HPDE6-E6E7 (cell line): Measurements from ENCODE around the gene WIPF1.

ENCODE experiments used
- DNase-seq: peaks from one replicate; pipeline ENCODE4 v3.0.0; 2011; ENCODE audit warnings: missing footprints; ENCODE audit errors: extremely low spot score

The WIPF1 gene

GRCh38 chr2:174623106-174623637 lies 25.6 kb upstream of the WIPF1 start:
- no peak for DNase-seq

DNA sequence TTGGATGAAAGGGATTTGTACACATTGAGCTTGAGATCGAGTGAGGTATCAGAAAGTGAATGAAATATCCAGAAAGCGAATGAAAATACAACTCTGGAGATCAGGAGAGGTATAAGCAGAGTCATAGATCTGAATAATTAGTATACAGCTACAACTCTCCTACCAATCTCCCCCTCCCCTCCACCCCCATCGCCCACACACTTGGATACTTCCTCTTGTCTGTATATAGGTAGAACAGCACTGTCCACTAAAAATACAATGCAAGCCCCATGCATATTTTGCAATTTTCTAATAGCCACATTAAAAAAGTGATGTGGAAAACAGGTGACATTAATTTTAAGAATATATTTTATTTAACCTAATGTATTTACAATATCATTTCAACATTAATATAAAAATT lies 23.7 kb upstream of the WIPF1 start:
- no peak for DNase-seq

GRCh38 chr2:174618179-174618578 lies 20.6 kb upstream of the WIPF1 start:
- DNase-seq = no peak

DNA sequence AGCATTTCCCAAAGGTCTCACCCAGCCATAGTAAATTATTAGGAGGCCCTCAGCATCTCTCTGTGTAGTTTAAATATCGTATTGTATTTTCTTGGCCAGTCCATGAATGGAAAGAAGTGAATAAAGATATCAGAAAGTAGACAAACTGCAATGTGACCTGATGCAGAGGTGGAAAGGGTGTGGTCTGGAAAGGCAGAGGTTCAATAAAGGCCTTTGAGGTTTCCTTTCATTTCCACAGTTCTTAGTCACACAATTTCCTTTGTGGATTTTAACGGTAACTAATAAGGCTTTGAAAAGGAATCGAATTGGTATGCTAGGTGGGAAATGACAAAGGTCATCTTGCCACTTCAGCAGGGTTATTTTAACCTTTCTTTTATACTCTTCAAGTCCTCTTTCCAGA lies 20.1 kb upstream of the WIPF1 start:
- DNase-seq = no peak

GRCh38 chr2:174617120-174617519 lies 19.5 kb upstream of the WIPF1 start:
- no peak for DNase-seq

DNA sequence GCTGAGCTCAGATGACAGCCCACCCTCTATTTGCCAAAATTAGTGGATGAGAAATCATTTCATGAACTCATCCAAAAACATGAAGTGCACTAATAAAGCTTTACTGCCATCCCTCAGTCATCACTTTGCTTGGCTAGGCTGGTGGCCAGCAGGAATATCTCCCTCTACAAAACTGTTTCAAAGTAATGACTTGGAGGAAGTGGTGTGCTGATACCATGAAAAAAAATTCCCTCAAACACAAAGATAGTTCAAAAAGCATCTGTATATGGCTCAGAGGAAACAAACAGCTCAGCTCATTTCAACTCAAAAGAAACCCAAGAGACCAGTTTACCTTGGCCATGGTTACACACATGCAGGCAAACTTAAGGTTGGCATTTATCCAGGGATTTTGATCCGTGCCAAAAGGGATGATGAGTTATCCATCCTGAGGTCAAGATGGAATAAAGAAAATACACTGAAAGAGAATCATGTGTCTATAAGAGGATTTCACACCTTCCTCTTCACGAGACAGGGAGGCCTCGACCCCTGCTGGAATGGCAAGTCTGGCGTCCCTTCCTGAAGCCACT lies 18.4 kb upstream of the WIPF1 start:
- DNase-seq = no peak

GRCh38 chr2:174614261-174614660 lies 16.7 kb upstream of the WIPF1 start:
- peak; percentile 42 for DNase-seq

GRCh38 chr2:174613531-174613930 lies 15.9 kb upstream of the WIPF1 start:
- DNase-seq = no peak

- no peak for DNase-seq
Measured at GRCh38 chr2:174612970-174613369, 15.4 kb upstream of the WIPF1 start.

DNA sequence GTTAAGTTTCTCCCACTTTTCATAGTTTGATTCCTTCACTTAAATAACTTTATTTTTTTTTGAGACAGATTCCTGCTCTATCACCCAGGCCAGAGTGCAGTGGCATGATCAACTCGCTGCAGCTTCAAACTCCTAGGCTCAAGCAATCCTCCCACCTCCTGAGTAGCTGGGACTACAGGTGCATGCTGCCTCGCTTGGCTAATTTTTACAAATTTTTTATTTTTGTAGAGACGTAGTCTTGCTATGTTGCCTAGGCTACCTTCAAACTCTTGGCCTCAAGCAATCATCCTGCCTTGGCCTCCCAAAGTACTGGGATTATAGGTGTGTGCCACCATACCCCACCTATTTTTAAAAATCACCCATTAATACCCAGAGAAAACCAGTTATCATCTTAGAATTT lies 14.2 kb upstream of the WIPF1 start:
- no peak for DNase-seq

DNA sequence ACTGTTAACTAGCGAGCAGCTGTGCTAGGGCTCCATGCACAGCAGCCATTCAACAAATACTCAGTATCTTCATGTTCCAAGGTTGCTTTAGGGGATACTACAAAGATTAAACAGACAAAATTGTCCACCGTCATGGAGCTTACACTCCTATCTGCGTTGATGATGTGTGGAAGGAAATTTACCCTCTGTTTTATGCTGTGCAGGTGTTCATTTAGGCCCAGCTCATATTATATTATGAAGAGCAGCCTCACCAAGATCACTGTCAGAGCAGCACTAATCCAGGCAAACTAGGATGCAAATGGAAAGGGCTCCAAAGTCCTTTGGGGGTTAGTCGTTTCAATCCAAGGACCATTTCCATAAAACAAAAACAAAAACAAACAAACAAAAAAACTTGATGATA lies 13.4 kb upstream of the WIPF1 start:
- no peak for DNase-seq

- DNase-seq = no peak
Measured at GRCh38 chr2:174610243-174610995, 12.8 kb upstream of the WIPF1 start.

GRCh38 chr2:174609261-174609660 lies 11.7 kb upstream of the WIPF1 start:
- DNase-seq = no peak

GRCh38 chr2:174608866-174609214 lies 11.2 kb upstream of the WIPF1 start:
- no peak for DNase-seq

DNA sequence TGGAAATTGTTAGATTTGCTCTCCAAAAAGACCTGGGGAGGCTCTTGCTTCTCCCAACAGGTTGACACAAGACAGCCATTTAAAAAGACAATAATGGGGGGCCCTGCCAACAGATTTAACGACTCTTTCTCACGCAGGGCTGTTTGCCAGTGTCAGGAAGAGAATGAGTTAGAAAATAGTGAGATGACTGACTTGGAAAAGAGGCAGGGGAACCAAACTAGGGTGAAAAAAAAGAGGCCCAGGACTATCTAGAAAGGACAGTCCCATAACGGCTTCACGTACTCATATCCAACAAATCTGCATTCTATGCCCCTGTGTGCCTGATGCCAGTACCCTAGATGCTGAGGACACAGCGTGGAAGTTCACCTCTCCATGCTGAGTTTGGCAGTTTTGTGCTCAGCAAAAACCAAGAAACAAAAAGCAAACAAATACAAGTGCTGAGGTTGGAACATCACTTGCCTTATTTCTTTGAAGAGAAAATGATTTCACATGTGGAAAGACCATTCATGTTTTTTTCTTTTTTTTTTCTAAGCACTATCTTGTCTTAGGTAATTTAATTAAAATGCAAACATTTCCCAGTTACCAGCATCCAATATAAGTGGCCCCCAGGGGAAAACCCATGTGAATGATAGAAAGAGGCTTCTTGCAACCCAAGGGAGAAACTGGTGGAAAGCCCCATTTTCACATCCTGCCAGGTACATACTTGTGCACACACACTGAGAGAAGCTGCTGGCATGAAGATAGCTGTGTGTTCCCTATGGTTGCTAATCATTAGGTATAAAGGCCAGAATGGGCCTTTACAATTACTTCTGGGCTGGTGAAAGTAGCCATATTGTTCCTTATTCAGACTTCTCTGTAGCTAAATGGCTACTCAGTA lies 10.6 kb upstream of the WIPF1 start:
- no peak for DNase-seq

DNA sequence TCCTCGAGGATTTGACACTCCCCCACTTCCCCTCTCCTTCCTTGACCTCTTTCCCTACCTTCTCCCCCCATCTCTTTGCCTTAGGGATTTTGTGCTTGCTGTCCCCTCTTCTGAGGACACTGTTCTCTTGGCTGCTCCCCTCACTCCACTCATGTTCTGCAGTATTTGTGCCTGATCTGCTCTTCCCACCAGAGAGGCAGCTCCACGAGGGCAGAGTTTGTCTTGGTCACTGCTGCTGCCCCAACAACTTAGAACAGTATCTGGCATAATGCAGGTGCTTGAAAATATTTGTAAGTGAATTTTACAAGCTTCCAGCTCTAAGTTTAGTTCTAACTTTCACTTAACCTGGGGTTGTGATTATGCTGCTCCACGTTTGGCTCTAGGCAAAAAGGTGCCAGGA lies 10.0 kb upstream of the WIPF1 start:
- no peak for DNase-seq

DNA sequence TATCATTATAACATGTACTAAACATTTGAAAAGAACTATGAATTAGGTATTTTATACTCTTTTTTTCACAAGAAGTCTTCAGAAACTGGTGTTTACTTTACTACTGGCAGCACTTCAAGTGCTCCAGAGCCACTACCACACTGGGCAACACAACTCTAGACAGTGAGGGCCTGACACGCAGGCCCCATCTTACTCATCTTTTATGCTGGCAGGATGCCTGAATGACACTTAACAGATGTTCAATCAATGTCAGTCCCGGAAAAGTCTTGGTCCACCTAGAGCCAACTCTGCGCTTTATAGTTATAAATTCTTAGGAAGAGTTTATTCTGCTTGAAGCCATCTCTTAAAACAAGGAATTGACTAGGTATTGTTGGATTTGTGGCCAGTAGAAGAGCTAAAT lies 8.7 kb upstream of the WIPF1 start:
- peak; percentile 21 for DNase-seq

DNA sequence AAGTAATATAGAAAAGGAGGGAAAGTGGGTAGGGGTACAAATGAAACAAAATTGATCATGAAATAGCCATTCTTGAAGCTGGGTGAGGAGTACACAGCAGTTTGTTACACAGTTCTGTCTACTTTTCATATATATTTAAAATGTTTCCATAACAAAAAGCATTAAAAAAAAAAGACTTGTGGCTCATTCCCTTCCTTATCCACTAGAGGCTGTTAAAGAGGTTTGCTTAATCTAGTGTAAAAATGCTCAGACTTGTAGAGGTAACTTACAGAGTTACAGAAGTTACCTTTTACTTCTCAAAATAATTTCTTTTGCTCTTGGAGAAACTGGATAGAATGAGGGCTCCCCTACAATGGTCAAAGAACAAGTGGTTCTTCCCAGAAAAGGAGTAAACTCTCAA lies 8.1 kb upstream of the WIPF1 start:
- DNase-seq = no peak

- DNase-seq = no peak
Measured at GRCh38 chr2:174603280-174603679, 5.7 kb upstream of the WIPF1 start.

GRCh38 chr2:174602745-174603144 lies 5.1 kb upstream of the WIPF1 start:
- DNase-seq = no peak

- no peak for DNase-seq
Measured at GRCh38 chr2:174600349-174600748, 2.7 kb upstream of the WIPF1 start.

GRCh38 chr2:174599310-174599921 lies 1.8 kb upstream of the WIPF1 start:
- no peak for DNase-seq
